Natural killer cell (primary cell): ENCODE results near the gene NXF1. TPM values are rescaled to one million over a fixed set of nuclear protein-coding genes. Genes with fewer than 3 reads are reported as not detected.

ENCODE experiments used
- ATAC-seq, 3 donors: fragments of 150-1000 bp in 2 of 3; fragments of 200-7000 bp in 1 of 3; cut with Tn5 transposase; 1 replicate in 1 of 3; 2 replicates in 2 of 3; pipeline ENCODE4 v1.10.0; 2021; ENCODE audit warnings: mild to moderate bottlenecking in 2 of 3, moderate library complexity in 2 of 3
- DNase-seq, 2 donors: peaks; one replicate each; pipeline versions ENCODE4 v3.0.0 to v3.0.0-alpha.2; 2013 to 2021; ENCODE audit warnings: mixed read lengths in 1 of 2
- H3K27ac ChIP-seq: one replicate; pipeline ENCODE4 v1.5.1; 2013; ENCODE audit warnings: mild to moderate bottlenecking, low read length
- H3K27me3 ChIP-seq: one replicate; pipeline ENCODE4 v1.6.1; 2013; ENCODE audit warnings: low read length; ENCODE audit not compliant: control insufficient read depth, insufficient read depth
- H3K36me3 ChIP-seq: one replicate; pipeline ENCODE4 v1.6.1; 2013; ENCODE audit warnings: low read length; ENCODE audit not compliant: control insufficient read depth, insufficient read depth
- H3K4me1 ChIP-seq: one replicate; pipeline ENCODE4 v1.6.1; 2013; ENCODE audit warnings: low read length; ENCODE audit not compliant: control insufficient read depth, insufficient read depth
- H3K4me3 ChIP-seq: one replicate; pipeline ENCODE4 v1.5.1; 2013; ENCODE audit warnings: low read length
- H3K9me3 ChIP-seq: one replicate; pipeline ENCODE4 v1.6.1; 2013; ENCODE audit warnings: low read length; ENCODE audit not compliant: control insufficient read depth, insufficient read depth
- H3K27ac Mint-ChIP-seq, 2 donors: one replicate each; pipeline ENCODE4 v1.8.0; 2022; ENCODE audit warnings: mild to moderate bottlenecking in 2 of 2, mixed read lengths in 2 of 2, moderate library complexity in 1 of 2
- H3K27me3 Mint-ChIP-seq, 2 donors: one replicate each; pipeline ENCODE4 v1.8.0; 2022; ENCODE audit warnings: low read depth in 2 of 2, mixed read lengths in 2 of 2
- H3K36me3 Mint-ChIP-seq: one replicate; pipeline ENCODE4 v1.8.0; 2022; ENCODE audit warnings: mixed read lengths
- H3K4me1 Mint-ChIP-seq, 2 donors: one replicate each; pipeline ENCODE4 v1.8.0; 2022; ENCODE audit warnings: mixed read lengths in 2 of 2
- H3K4me3 Mint-ChIP-seq: one replicate; pipeline ENCODE4 v1.8.0; 2022; ENCODE audit warnings: mild to moderate bottlenecking, moderate library complexity, mixed read lengths
- H3K9me3 Mint-ChIP-seq, 2 donors: one replicate each; pipeline ENCODE4 v1.8.0; 2022; ENCODE audit warnings: mixed read lengths in 2 of 2
- WGBS: methylation state at CpG from one replicate; pipeline ENCODE4 v1.1.7; 2013; ENCODE audit warnings: missing lambda C conversion rate; ENCODE audit not compliant: insufficient coverage; 5-methylcytosine and 5-hydroxymethylcytosine counted together
- intact Hi-C: fragments of 100-400 bp; cut with micrococcal nuclease; formaldehyde crosslinking; loops from one replicate; pipeline ENCODE4 v1.14.2; 2022
- total RNA-seq, 4 donors: library from RNA; stranded (reverse); fragments of 120-200 nt in 1 of 4; gene quantifications; one replicate each; pipeline versions ENCODE4 v1.2.3 to v1.2.4, GENCODE V29; 2013 to 2022
- TF ChIP-seq, protein P1 (sequence below): fragments of 200-600 bp; IDR thresholded peaks from one replicate; pipeline ENCODE4 v1.8.0; 2022; ENCODE audit warnings: antibody characterized with exemption

The NXF1 gene
- total RNA-seq, 3 donors from 2014 or later (not counting 1 experiment from before 2014, with no cell fraction given): 284 to 341 (median 319) TPM

DNA sequence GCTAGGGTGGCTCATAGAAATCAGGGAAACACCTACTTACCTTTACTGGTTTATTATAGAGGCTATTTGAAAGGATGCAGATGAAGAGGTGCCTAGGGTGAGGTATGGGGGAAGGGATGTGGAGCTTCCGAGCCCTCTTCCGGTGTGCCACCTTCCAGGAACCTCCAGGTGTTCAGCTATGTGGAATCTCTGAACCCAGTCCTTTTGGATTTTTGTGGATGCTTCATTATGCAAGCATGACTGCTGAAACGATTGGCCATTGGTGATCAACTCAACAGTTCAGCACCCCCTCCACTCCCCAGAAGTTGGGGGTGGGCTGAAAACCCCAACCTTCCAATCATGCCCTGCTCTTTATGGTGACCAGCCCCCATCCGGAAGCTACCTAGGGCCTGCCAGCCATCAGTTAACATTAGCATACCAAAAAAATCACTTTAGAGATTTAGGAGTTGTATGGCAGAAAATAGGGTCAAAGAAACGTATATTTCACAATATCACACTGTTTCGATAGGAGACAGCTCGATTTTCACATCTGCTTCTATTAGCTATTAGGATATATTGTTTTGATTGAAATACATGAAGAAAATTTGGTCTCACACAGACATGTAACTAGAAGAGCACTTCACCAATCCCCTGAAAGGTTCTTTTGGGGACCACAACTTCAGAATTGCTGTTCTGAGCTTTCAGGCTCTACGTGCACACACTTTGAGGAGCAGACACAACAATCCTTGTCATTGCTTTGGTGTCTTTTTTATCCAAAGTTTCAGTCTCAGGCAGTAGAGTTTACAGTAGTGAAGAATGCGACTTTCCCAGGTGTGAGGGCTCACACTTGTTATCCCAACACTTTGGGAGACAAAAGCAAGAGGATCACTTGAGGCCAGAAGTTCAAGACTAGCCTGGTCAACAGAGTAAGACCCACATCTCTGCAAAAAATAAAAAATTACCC is 47.1 kb downstream of the NXF1 start:
- TF ChIP-seq, protein P1, sequence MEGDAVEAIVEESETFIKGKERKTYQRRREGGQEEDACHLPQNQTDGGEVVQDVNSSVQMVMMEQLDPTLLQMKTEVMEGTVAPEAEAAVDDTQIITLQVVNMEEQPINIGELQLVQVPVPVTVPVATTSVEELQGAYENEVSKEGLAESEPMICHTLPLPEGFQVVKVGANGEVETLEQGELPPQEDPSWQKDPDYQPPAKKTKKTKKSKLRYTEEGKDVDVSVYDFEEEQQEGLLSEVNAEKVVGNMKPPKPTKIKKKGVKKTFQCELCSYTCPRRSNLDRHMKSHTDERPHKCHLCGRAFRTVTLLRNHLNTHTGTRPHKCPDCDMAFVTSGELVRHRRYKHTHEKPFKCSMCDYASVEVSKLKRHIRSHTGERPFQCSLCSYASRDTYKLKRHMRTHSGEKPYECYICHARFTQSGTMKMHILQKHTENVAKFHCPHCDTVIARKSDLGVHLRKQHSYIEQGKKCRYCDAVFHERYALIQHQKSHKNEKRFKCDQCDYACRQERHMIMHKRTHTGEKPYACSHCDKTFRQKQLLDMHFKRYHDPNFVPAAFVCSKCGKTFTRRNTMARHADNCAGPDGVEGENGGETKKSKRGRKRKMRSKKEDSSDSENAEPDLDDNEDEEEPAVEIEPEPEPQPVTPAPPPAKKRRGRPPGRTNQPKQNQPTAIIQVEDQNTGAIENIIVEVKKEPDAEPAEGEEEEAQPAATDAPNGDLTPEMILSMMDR: no peak
- Mint-ChIP-seq H3K4me1 (peaks cover 23 to 25% of the 10 kb centered on the region in 2 donors), H3K9me3 (no peaks in the 10 kb centered on the region), H3K36me3 (no peaks in the 10 kb centered on the region), H3K27me3 (no peaks in the 10 kb centered on the region), H3K4me3 (no peak overlapping the region), H3K27ac (no peak overlapping the region)
- intact Hi-C loops: no loop called here
- Histone ChIP-seq H3K4me1 (peaks cover 31% of the 10 kb centered on the region), H3K27me3 (no peaks in the 10 kb centered on the region), H3K27ac (no peak overlapping the region), H3K9me3 (no peaks in the 10 kb centered on the region), H3K4me3 (no peak overlapping the region), H3K36me3 (no peaks in the 10 kb centered on the region)
- no peak for DNase-seq
- 89% methylated on average over 5 of the region's 9 CpGs for WGBS
- ATAC-seq: no peak

DNA sequence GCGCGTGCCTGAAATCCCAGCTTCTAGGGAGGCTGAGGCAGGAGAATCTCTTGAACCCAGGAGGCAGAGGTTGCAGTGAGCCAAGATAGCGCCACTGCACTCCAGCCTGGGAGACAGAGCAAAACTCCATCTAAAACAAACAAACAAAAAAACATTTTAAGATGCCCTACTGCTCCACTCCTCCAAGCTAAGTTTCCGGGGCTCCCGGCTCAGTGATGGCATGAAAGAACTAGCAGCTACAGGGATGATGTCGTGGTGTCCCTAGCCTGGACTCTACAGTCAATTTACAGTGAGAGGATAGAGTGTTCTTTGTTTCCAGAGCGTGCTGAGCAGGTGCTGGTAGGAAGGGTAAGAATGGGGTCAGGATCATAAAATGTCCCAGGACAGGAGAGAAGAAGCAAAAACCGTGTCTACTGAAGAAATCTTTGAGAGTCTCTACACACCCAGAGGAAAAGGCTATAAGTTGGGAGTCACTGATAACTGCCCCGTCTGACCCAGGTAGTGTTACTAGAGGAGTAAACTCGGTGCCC is 50.1 kb downstream of the NXF1 start:
- WGBS: 93% methylated on average over 9 of the region's 10 CpGs
- H3K9me3 ChIP-seq: no peaks in the 10 kb centered on the region
- no peak for DNase-seq
- H3K27ac ChIP-seq: no peak overlapping the region
- Mint-ChIP-seq H3K27ac (no peak overlapping the region), H3K27me3 (no peaks in the 10 kb centered on the region), H3K4me1 (peaks cover 7 to 9% of the 10 kb centered on the region in 2 donors), H3K4me3 (peak overlapping the region; percentile 53), H3K36me3 (no peaks in the 10 kb centered on the region), H3K9me3 (no peaks in the 10 kb centered on the region)
- H3K4me3 ChIP-seq: no peak overlapping the region
- TF ChIP-seq, protein P1: no peak
- H3K4me1 ChIP-seq: peaks cover 22% of the 10 kb centered on the region
- no peaks in the 10 kb centered on the region for H3K27me3 ChIP-seq
- no peak for ATAC-seq
- intact Hi-C loops: loop anchor here (2.0 kb wide), 1 partner anchor 32 kb away; the partner anchor contains the start of gene TMEM179B
- H3K36me3 ChIP-seq: peaks cover 6% of the 10 kb centered on the region

DNA sequence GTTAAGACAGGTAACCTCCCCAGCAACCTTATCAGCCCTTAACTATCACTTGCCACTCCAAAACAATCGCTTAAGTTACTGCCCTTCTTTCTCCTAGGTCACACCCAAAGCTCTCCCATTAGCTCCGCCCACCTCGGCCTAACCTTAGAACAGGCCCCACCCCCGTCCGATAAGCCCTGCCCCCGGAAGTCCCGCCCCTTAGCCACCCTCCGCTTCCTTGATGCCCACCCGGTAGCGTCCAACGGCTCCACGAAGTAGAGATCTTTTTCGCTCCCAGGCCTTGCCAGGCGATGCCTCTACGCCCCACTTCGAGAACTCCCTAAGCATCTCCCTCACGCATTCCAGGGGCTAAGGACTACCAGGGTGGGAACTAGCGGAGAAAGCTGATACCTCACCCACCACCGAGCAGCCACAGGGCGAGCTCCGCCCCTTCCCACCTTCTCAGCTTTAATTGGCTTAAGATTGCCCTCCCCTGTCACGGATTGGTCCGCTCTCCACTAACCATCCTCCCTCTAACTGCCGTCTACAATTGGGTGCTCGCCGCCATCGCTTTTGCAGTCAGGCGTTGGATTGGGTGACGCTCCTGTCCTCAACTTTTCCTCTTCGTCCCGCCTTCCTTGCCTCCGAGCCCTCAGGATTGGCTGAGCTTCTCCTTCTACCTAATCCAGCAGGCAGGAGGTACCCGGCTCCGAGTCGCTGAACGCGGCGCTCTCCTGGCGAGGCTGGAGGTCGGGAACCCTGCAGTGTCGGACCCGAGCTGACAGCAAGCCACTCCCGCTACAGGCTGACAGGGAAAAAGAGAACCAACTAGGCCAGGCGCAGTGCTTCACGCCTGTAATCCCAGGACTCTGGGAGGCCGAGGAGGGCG is 51.3 kb downstream of the NXF1 start, which contains the start of gene ZBTB3:
Gene ZBTB3, minus strand, starts transcription at position 425 of the 868 bp plus-strand sequence. CDS start 496 bp downstream, outside the sequence.
- Histone ChIP-seq H3K27ac (peak within 1 kb of the TSS; percentile 81), H3K9me3 (no peaks in the 10 kb centered on the region), H3K36me3 (peaks cover 6% of the 10 kb centered on the region), H3K4me3 (peak within 1 kb of the TSS; percentile 83), H3K27me3 (no peaks in the 10 kb centered on the region), H3K4me1 (peaks cover 22% of the 10 kb centered on the region)
- Mint-ChIP-seq H3K4me3 (peak within 1 kb of the TSS; percentile 96), H3K27ac (peak within 1 kb of the TSS; percentile 91 to 96), H3K27me3 (no peaks in the 10 kb centered on the region), H3K36me3 (no peaks in the 10 kb centered on the region), H3K9me3 (no peaks in the 10 kb centered on the region), H3K4me1 (peaks cover 9 to 10% of the 10 kb centered on the region in 2 donors)
- ATAC-seq: peak; percentile 92 to 98 (median 94)
- intact Hi-C loops: loop anchor here (1.0 to 2.0 kb wide), 4 partner anchors 7 to 45 kb away; partner anchors contain the start of genes HNRNPUL2, POLR2G and TMEM179B
- TF ChIP-seq, protein P1: no peak
- DNase-seq: peak; percentile 93 to 99
- under 1% methylated on average over 47 of the region's 47 CpGs for WGBS
